ENCODE measurements around the gene TM2D1.

TM2D1 gene

GRCh38 chr1:61636376-61636775 is 88.6 kb downstream of the TM2D1 start:
- H3K4me2 ChIP-seq (ENCODE audit: low read length, poor library complexity, severe bottlenecking), result no peak overlapping the region
- no peak overlapping the region for H2AFZ ChIP-seq (ENCODE audit: low read depth, low read length)
- H2BK15ac ChIP-seq (ENCODE audit: low read depth, poor library complexity, severe bottlenecking), result no peak overlapping the region
- no peak overlapping the region for H3K18ac ChIP-seq (ENCODE audit: low read depth in 1 of 2, low read length in 2 of 2)
- H2BK120ac ChIP-seq (ENCODE audit: low read depth, low read length), result no peak overlapping the region
- no peak overlapping the region for H3K9ac ChIP-seq (ENCODE audit: low read length)
- WGBS, result 74% methylated on average over 4 of the region's 4 CpGs
- no peak overlapping the region for H3K14ac ChIP-seq (ENCODE audit: low read length in 2 of 2)
- no peaks in the 10 kb centered on the region for H3K36me3 ChIP-seq (ENCODE audit: control insufficient read depth in 1 of 2, insufficient read depth in 2 of 2, low read depth in 1 of 2, low read length in 2 of 2)
- H4K8ac ChIP-seq (ENCODE audit: low read length), result no peak overlapping the region
- H2AK5ac ChIP-seq (ENCODE audit: low read length, severe bottlenecking), result no peak overlapping the region
- H3K4me1 ChIP-seq (ENCODE audit: control insufficient read depth, insufficient read depth, low read depth, low read length), result no peaks in the 10 kb centered on the region
- no peak overlapping the region for H3K27ac ChIP-seq (ENCODE audit: low read length, poor library complexity, severe bottlenecking)
- H3K79me1 ChIP-seq (replicated peaks; ENCODE audit: low read length, poor library complexity, severe bottlenecking), result no peaks in the 10 kb centered on the region
- no peak for DNase-seq
- no peak overlapping the region for H3K23ac ChIP-seq (ENCODE audit: low read length in 2 of 2)
- no peak overlapping the region for H4K91ac ChIP-seq (ENCODE audit: low read length)
- H3K4ac ChIP-seq (ENCODE audit: low read depth in 1 of 2, low read length in 2 of 2), result no peak overlapping the region
- H2BK12ac ChIP-seq (ENCODE audit: low read length in 2 of 2), result no peak overlapping the region
- no peaks in the 10 kb centered on the region for H3K9me3 ChIP-seq (ENCODE audit: control insufficient read depth, low read length)
- no peak overlapping the region for H2BK5ac ChIP-seq (ENCODE audit: low read depth, low read length, poor library complexity, severe bottlenecking)
- H3K4me3 ChIP-seq (ENCODE audit: insufficient read depth in 1 of 2, low read depth in 1 of 2, low read length in 2 of 2), result no peak overlapping the region
- H3K27me3 ChIP-seq (ENCODE audit: control insufficient read depth in 1 of 2, insufficient read depth in 1 of 2, low read length in 2 of 2), result peaks cover 0 to 4% of the 10 kb centered on the region in 2 experiments

GRCh38 chr1:61635557-61635956 is 89.4 kb downstream of the TM2D1 start:
- H3K18ac ChIP-seq (ENCODE audit: low read depth in 1 of 2, low read length in 2 of 2), result no peak overlapping the region
- no peak overlapping the region for H4K8ac ChIP-seq (ENCODE audit: low read length)
- no peak overlapping the region for H2AK5ac ChIP-seq (ENCODE audit: low read length, severe bottlenecking)
- 69% methylated on average over 2 of the region's 4 CpGs for WGBS
- H3K79me1 ChIP-seq (replicated peaks; ENCODE audit: low read length, poor library complexity, severe bottlenecking), result no peaks in the 10 kb centered on the region
- H2BK12ac ChIP-seq (ENCODE audit: low read length in 2 of 2), result no peak overlapping the region
- H3K36me3 ChIP-seq (ENCODE audit: control insufficient read depth in 1 of 2, insufficient read depth in 2 of 2, low read depth in 1 of 2, low read length in 2 of 2), result no peaks in the 10 kb centered on the region
- no peak overlapping the region for H3K4ac ChIP-seq (ENCODE audit: low read depth in 1 of 2, low read length in 2 of 2)
- no peak overlapping the region for H2BK120ac ChIP-seq (ENCODE audit: low read depth, low read length)
- H3K4me3 ChIP-seq (ENCODE audit: insufficient read depth in 1 of 2, low read depth in 1 of 2, low read length in 2 of 2), result no peak overlapping the region
- no peak overlapping the region for H2BK15ac ChIP-seq (ENCODE audit: low read depth, poor library complexity, severe bottlenecking)
- H3K4me2 ChIP-seq (ENCODE audit: low read length, poor library complexity, severe bottlenecking), result no peak overlapping the region
- H3K14ac ChIP-seq (ENCODE audit: low read length in 2 of 2), result no peak overlapping the region
- DNase-seq, result no peak
- H3K23ac ChIP-seq (ENCODE audit: low read length in 2 of 2), result no peak overlapping the region
- H3K9me3 ChIP-seq (ENCODE audit: control insufficient read depth, low read length), result no peaks in the 10 kb centered on the region
- H3K27me3 ChIP-seq (ENCODE audit: control insufficient read depth in 1 of 2, insufficient read depth in 1 of 2, low read length in 2 of 2), result peaks cover 0 to 2% of the 10 kb centered on the region in 2 experiments
- H4K91ac ChIP-seq (ENCODE audit: low read length), result no peak overlapping the region
- no peaks in the 10 kb centered on the region for H3K4me1 ChIP-seq (ENCODE audit: control insufficient read depth, insufficient read depth, low read depth, low read length)
- no peak overlapping the region for H3K9ac ChIP-seq (ENCODE audit: low read length)
- H3K27ac ChIP-seq (ENCODE audit: low read length, poor library complexity, severe bottlenecking), result no peak overlapping the region
- no peak overlapping the region for H2BK5ac ChIP-seq (ENCODE audit: low read depth, low read length, poor library complexity, severe bottlenecking)
- no peak overlapping the region for H2AFZ ChIP-seq (ENCODE audit: low read depth, low read length)

- no CpG with 5 or more reads among the region's 1 CpG for WGBS
- no peak for DNase-seq
- H3K4me2 ChIP-seq (ENCODE audit: low read length, poor library complexity, severe bottlenecking), result no peak overlapping the region
Observed at GRCh38 chr1:61631436-61631835, 93.5 kb downstream of the TM2D1 start.

More at GRCh38 chr1:61631436-61631835, 93.5 kb downstream of the TM2D1 start:
- H2BK120ac ChIP-seq (ENCODE audit: low read depth, low read length), result no peak overlapping the region
- H3K4me3 ChIP-seq (ENCODE audit: insufficient read depth in 1 of 2, low read depth in 1 of 2, low read length in 2 of 2), result no peak overlapping the region
- no peak overlapping the region for H4K91ac ChIP-seq (ENCODE audit: low read length)
- no peaks in the 10 kb centered on the region for H3K4me1 ChIP-seq (ENCODE audit: control insufficient read depth, insufficient read depth, low read depth, low read length)
- H2AFZ ChIP-seq (ENCODE audit: low read depth, low read length), result no peak overlapping the region
- no peaks in the 10 kb centered on the region for H3K79me1 ChIP-seq (replicated peaks; ENCODE audit: low read length, poor library complexity, severe bottlenecking)
- no peak overlapping the region for H2BK5ac ChIP-seq (ENCODE audit: low read depth, low read length, poor library complexity, severe bottlenecking)
- H3K27me3 ChIP-seq (ENCODE audit: control insufficient read depth in 1 of 2, insufficient read depth in 1 of 2, low read length in 2 of 2), result no peaks in the 10 kb centered on the region
- no peak overlapping the region for H2AK5ac ChIP-seq (ENCODE audit: low read length, severe bottlenecking)
- H3K14ac ChIP-seq (ENCODE audit: low read length in 2 of 2), result no peak overlapping the region
- H3K27ac ChIP-seq (ENCODE audit: low read length, poor library complexity, severe bottlenecking), result no peak overlapping the region
- H3K18ac ChIP-seq (ENCODE audit: low read depth in 1 of 2, low read length in 2 of 2), result no peak overlapping the region
- no peaks in the 10 kb centered on the region for H3K36me3 ChIP-seq (ENCODE audit: control insufficient read depth in 1 of 2, insufficient read depth in 2 of 2, low read depth in 1 of 2, low read length in 2 of 2)
- no peaks in the 10 kb centered on the region for H3K9me3 ChIP-seq (ENCODE audit: control insufficient read depth, low read length)
- H4K8ac ChIP-seq (ENCODE audit: low read length), result no peak overlapping the region
- H2BK15ac ChIP-seq (ENCODE audit: low read depth, poor library complexity, severe bottlenecking), result no peak overlapping the region
- H3K4ac ChIP-seq (ENCODE audit: low read depth in 1 of 2, low read length in 2 of 2), result no peak overlapping the region
- H2BK12ac ChIP-seq (ENCODE audit: low read length in 2 of 2), result no peak overlapping the region
- H3K9ac ChIP-seq (ENCODE audit: low read length), result no peak overlapping the region
- no peak overlapping the region for H3K23ac ChIP-seq (ENCODE audit: low read length in 2 of 2)
